Fibroblast of skin of abdomen (primary cell): ENCODE results near the gene ST8SIA5. TPM values are rescaled to one million over a fixed set of nuclear protein-coding genes. Genes with fewer than 3 reads are reported as not detected.
"Not testable (repeated sequence)": the region's sequence is repeated elsewhere in the genome, so short reads cannot be mapped to it uniquely, and the experiment has no call there.

Experiments
- DNase-seq: peaks from one replicate; pipeline ENCODE4 v3.0.0-alpha.2; 2013
- polyA plus RNA-seq, 2 experiments: library from polyadenylated mRNA; unstranded; fragments of 120-200 nt; gene quantifications; one replicate each; pipeline ENCODE4 v1.2.1, GENCODE V29; 2013; ENCODE audit not compliant: insufficient read length in 2 of 2

The ST8SIA5 gene
- polyA plus RNA-seq (2013, experiment 1 of 2; ENCODE audit: insufficient read length): 0.04 TPM
- polyA plus RNA-seq (2013, experiment 2 of 2; ENCODE audit: insufficient read length): 0.17 TPM

- DNase-seq: no peak
Observed at GRCh38 chr18:46756559-46757201, at the start of gene ST8SIA5. ST8SIA5 (minus strand) TSS chr18:46757053; CDS start chr18:46756508, 545 bp downstream.

- DNase-seq: not testable (repeated sequence)
Observed at GRCh38 chr18:46795945-46796344, 39.1 kb upstream of the ST8SIA5 start.

- no peak for DNase-seq
Observed at GRCh38 chr18:46794607-46795006, 37.8 kb upstream of the ST8SIA5 start.

- no peak for DNase-seq
Observed at GRCh38 chr18:46793565-46793964, 36.7 kb upstream of the ST8SIA5 start.

GRCh38 chr18:46789088-46789487 lies 32.2 kb upstream of the ST8SIA5 start:
- no peak for DNase-seq

GRCh38 chr18:46787674-46788073 lies 30.8 kb upstream of the ST8SIA5 start:
- no peak for DNase-seq

GRCh38 chr18:46772357-46772756 lies 15.5 kb upstream of the ST8SIA5 start:
- no peak for DNase-seq

GRCh38 chr18:46771141-46771540 lies 14.3 kb upstream of the ST8SIA5 start:
- DNase-seq: peak; percentile 18

- no peak for DNase-seq
Observed at GRCh38 chr18:46770708-46771107, 13.9 kb upstream of the ST8SIA5 start.

- no peak for DNase-seq
Observed at GRCh38 chr18:46768166-46768921, 11.5 kb upstream of the ST8SIA5 start.

GRCh38 chr18:46767217-46767616 lies 10.4 kb upstream of the ST8SIA5 start:
- no peak for DNase-seq

GRCh38 chr18:46764586-46764985 lies 7.7 kb upstream of the ST8SIA5 start:
- no peak for DNase-seq

GRCh38 chr18:46761059-46761769 lies 4.4 kb upstream of the ST8SIA5 start:
- no peak for DNase-seq

- DNase-seq: no peak
Observed at GRCh38 chr18:46759890-46760289, 3.0 kb upstream of the ST8SIA5 start.

- DNase-seq: no peak
Observed at GRCh38 chr18:46756025-46756558, 761 bp downstream of the ST8SIA5 start.

- DNase-seq: no peak
Observed at GRCh38 chr18:46755315-46756024, 1.4 kb downstream of the ST8SIA5 start.

- DNase-seq: no peak
Observed at GRCh38 chr18:46754661-46755292, 2.1 kb downstream of the ST8SIA5 start.

- no peak for DNase-seq
Observed at GRCh38 chr18:46754188-46754587, 2.7 kb downstream of the ST8SIA5 start.

GRCh38 chr18:46751882-46752281 lies 5.0 kb downstream of the ST8SIA5 start:
- no peak for DNase-seq

GRCh38 chr18:46750626-46751025 lies 6.2 kb downstream of the ST8SIA5 start:
- DNase-seq: no peak

- DNase-seq: no peak
Observed at GRCh38 chr18:46748466-46748865, 8.4 kb downstream of the ST8SIA5 start.

GRCh38 chr18:46740046-46740445 lies 16.8 kb downstream of the ST8SIA5 start:
- no peak for DNase-seq
